PC-3 (cell line): ENCODE data around the gene KCNQ2. TPM values are rescaled to one million over a fixed set of nuclear protein-coding genes. Genes with fewer than 3 reads are reported as not detected.

Experiments
- ATAC-seq: fragments of 200-7000 bp; cut with Tn5 transposase; 2 replicates; pipeline ENCODE4 v1.9.1; 2020; ENCODE audit warnings: mild to moderate bottlenecking, moderate library complexity
- BruUV-seq: library from RNA; stranded (reverse); fragments of 400-500 nt; replicated peaks from 2 replicates; lab custom pipeline; 2021; lab: Mats Ljungman, UMichigan
- CTCF ChIA-PET: fragments of 300-600 bp; sonication (Branson Sonifier 250); formaldehyde crosslinking; loops from one replicate; lab custom pipeline; 2022; ENCODE audit warnings: antibody characterized with exemption; lab: Charles Lee
- POLR2A ChIA-PET: fragments of 300-600 bp; sonication (Branson Sonifier 250); formaldehyde crosslinking; loops from one replicate; lab custom pipeline; 2022; ENCODE audit warnings: antibody characterized with exemption; ENCODE audit not compliant: unreplicated experiment; lab: Charles Lee
- DNase-seq: peaks from one replicate; pipeline ENCODE4 v3.0.0-alpha.2; 2015
- H2AFZ ChIP-seq: fragments of 300-600 bp; sonication (generic); 2 replicates; pipeline ENCODE4 v1.6.0; 2016; ENCODE audit warnings: antibody characterized with exemption, low read length
- H3F3A ChIP-seq: fragments of 300-600 bp; sonication (generic); one replicate; pipeline ENCODE4 v1.6.0; 2017; ENCODE audit warnings: antibody characterized with exemption, low read length, control low read depth, mild to moderate bottlenecking; ENCODE audit not compliant: unreplicated experiment
- H3K27ac ChIP-seq: fragments of 300-600 bp; sonication (generic); 2 replicates; pipeline ENCODE4 v1.5.1; 2016; ENCODE audit warnings: mild to moderate bottlenecking, low read length
- H3K27me3 ChIP-seq: fragments of 300-600 bp; sonication (generic); 2 replicates; pipeline ENCODE4 v1.6.1; 2016; ENCODE audit warnings: low read length, mixed read lengths
- H3K36me3 ChIP-seq: fragments of 300-600 bp; sonication (generic); 2 replicates; pipeline ENCODE4 v1.6.1; 2016; ENCODE audit warnings: low read depth, mixed run types, low read length, mixed read lengths
- H3K4me1 ChIP-seq: fragments of 300-600 bp; sonication (generic); 2 replicates; pipeline ENCODE4 v1.5.1; 2016; ENCODE audit warnings: low read length; ENCODE audit not compliant: insufficient read depth
- H3K4me2 ChIP-seq: fragments of 300-600 bp; sonication (generic); 2 replicates; pipeline ENCODE4 v1.6.0; 2016; ENCODE audit warnings: low read length
- H3K4me3 ChIP-seq: fragments of 300-600 bp; sonication (generic); 2 replicates; pipeline ENCODE4 v1.5.1; 2016; ENCODE audit warnings: mild to moderate bottlenecking, low read length, mixed read lengths
- H3K79me2 ChIP-seq: fragments of 300-600 bp; sonication (generic); 2 replicates; pipeline ENCODE4 v1.6.1; 2017; ENCODE audit warnings: low read length, mixed read lengths
- H3K9ac ChIP-seq: fragments of 300-600 bp; sonication (generic); 2 replicates; pipeline ENCODE4 v1.6.0; 2016; ENCODE audit warnings: mild to moderate bottlenecking, low read length
- H3K9me2 ChIP-seq: fragments of 300-600 bp; sonication (generic); replicated peaks from 2 replicates; pipeline ENCODE4 v1.6.1; 2016; ENCODE audit warnings: mixed run types, low read length, mixed read lengths
- H3K9me3 ChIP-seq: fragments of 300-600 bp; sonication (generic); 2 replicates; pipeline ENCODE4 v1.6.1; 2016; ENCODE audit warnings: low read length, mixed read lengths
- H4K20me1 ChIP-seq: fragments of 300-600 bp; sonication (generic); 2 replicates; pipeline ENCODE4 v1.6.1; 2016; ENCODE audit warnings: low read length, mixed read lengths
- EZH2 ChIP-seq: fragments of 300-600 bp; sonication (generic); IDR thresholded peaks from one replicate; pipeline ENCODE4 v1.6.1; 2017; ENCODE audit warnings: antibody characterized with exemption, mild to moderate bottlenecking, low read length; ENCODE audit not compliant: unreplicated experiment
- EZH2phosphoT487 ChIP-seq: fragments of 300-600 bp; sonication (generic); IDR thresholded peaks from 2 replicates; pipeline ENCODE4 v1.6.1; 2018; ENCODE audit warnings: mild to moderate bottlenecking, antibody characterized with exemption, low read length, borderline replicate concordance
- intact Hi-C: fragments of 100-400 bp; cut with micrococcal nuclease; formaldehyde crosslinking; loops from 2 replicates; pipeline ENCODE4 v1.9.0; 2023
- total RNA-seq: library from RNA; depleted of rRNA; stranded (reverse); fragments of >200 nt; gene quantifications from 2 replicates; pipeline ENCODE4 v1.2.3, GENCODE V29; 2014
- TF ChIP-seq, protein P1 (sequence below): fragments of 300-600 bp; sonication (generic); conservative IDR thresholded peaks from 2 replicates; pipeline ENCODE4 v1.5.1; 2017; ENCODE audit warnings: antibody characterized with exemption, low read depth, mild to moderate bottlenecking, low read length

The KCNQ2 gene
- total RNA-seq, 1 experiment from 2014 or later = not detected

DNA sequence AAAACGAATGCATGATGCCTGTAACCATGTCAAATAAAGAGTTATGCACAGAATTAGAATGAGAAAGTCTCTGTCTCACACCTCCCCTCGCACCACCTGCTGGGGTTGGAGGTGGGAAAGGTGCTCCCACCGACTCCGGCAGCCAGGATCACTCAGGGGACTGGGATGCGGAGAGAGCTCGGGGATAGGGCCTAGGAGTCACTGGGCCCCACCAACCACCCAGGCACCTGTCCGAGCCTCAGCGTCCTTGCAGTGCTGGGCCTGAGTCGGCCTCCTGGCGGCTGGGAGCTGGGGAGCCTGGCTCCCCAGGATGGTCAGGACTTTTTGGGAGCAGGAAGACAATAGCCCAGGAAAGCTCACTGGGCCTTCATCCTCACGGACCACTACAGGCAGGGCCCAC lies 88.9 kb downstream of the KCNQ2 start:
- Histone ChIP-seq H3F3A (no peaks in the 10 kb centered on the region), H2AFZ (no peak overlapping the region), H3K27me3 (peaks cover 38% of the 10 kb centered on the region), H3K4me1 (no peaks in the 10 kb centered on the region), H3K9me3 (peaks cover 9% of the 10 kb centered on the region; the same call in 1 of the 2 replicates), H4K20me1 (no peaks in the 10 kb centered on the region), H3K27ac (no peak overlapping the region), H3K36me3 (no peaks in the 10 kb centered on the region), H3K79me2 (no peaks in the 10 kb centered on the region), H3K4me2 (no peak overlapping the region), H3K9me2 (no peaks in the 10 kb centered on the region), H3K4me3 (no peak overlapping the region), H3K9ac (no peak overlapping the region)
- intact Hi-C loops = no loop called here
- no TSS peak for BruUV-seq
- no peak for TF ChIP-seq EZH2phosphoT487
- no peak for TF ChIP-seq EZH2
- TF ChIP-seq, protein P1, sequence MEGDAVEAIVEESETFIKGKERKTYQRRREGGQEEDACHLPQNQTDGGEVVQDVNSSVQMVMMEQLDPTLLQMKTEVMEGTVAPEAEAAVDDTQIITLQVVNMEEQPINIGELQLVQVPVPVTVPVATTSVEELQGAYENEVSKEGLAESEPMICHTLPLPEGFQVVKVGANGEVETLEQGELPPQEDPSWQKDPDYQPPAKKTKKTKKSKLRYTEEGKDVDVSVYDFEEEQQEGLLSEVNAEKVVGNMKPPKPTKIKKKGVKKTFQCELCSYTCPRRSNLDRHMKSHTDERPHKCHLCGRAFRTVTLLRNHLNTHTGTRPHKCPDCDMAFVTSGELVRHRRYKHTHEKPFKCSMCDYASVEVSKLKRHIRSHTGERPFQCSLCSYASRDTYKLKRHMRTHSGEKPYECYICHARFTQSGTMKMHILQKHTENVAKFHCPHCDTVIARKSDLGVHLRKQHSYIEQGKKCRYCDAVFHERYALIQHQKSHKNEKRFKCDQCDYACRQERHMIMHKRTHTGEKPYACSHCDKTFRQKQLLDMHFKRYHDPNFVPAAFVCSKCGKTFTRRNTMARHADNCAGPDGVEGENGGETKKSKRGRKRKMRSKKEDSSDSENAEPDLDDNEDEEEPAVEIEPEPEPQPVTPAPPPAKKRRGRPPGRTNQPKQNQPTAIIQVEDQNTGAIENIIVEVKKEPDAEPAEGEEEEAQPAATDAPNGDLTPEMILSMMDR = no peak
- CTCF ChIA-PET = interaction anchor here (3.5 kb wide), 1 partner anchor 74 kb away, joined by 37 read pairs; no protein-coding TSS in a partner anchor
- DNase-seq = no peak
- POLR2A ChIA-PET = no interaction called here
- ATAC-seq = no peak

DNA sequence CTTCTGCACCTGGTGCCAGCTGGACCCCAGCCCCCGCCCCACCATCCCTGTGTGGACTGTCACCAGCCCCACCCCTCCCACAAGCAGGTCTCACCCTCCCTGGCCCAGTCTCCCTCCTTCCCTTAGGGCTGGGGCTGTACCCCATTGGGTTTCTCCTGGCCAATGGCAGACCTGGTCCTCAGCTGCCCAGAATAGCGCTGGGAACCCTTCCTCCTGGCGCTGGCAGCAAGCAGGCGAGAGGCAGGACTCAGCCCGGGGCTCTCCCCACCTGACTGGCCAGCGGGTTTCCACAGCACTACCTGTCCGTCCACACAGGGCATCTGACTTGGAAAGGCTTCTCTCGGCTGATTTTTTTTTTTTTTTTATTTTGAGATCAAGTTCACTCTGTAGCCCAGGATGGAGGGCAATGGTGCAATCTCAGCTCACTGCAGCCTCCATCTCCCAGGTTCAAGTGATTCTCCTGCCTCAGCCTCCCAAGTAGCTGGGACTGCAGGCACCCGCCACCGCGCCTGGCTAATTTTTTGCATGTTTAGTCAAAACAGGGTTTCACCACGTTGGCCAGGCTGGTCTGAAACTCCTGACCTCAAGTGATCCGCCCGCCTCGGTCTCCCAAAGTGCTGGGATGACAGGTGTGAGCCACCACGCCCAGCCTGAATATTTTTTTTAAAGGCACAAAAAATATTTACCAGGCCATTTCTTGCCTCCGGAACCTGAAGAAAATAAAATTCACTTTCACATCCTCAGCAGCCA lies 89.7 kb downstream of the KCNQ2 start:
- POLR2A ChIA-PET = no interaction called here
- no peaks in the 10 kb centered on the region for H3K79me2 ChIP-seq
- no peak overlapping the region for H2AFZ ChIP-seq
- TF ChIP-seq EZH2 = no peak
- TF ChIP-seq, protein P1 = no peak
- TF ChIP-seq EZH2phosphoT487 = no peak
- ATAC-seq = no peak
- no peak overlapping the region for H3K4me3 ChIP-seq
- no peak overlapping the region for H3K27ac ChIP-seq
- H3K9me2 ChIP-seq = no peaks in the 10 kb centered on the region
- no peaks in the 10 kb centered on the region for H3F3A ChIP-seq
- H3K9ac ChIP-seq = no peak overlapping the region
- H3K4me1 ChIP-seq = no peaks in the 10 kb centered on the region
- CTCF ChIA-PET = interaction anchor here (3.5 kb wide), 1 partner anchor 73 kb away, joined by 37 read pairs; no protein-coding TSS in a partner anchor
- intact Hi-C loops = no loop called here
- DNase-seq = no peak
- BruUV-seq = no TSS peak
- H3K4me2 ChIP-seq = no peak overlapping the region
- H4K20me1 ChIP-seq = no peaks in the 10 kb centered on the region
- H3K36me3 ChIP-seq = no peaks in the 10 kb centered on the region
- H3K27me3 ChIP-seq = peaks cover 38% of the 10 kb centered on the region
- peaks cover 9% of the 10 kb centered on the region; the same call in 1 of the 2 replicates for H3K9me3 ChIP-seq
